ENCODE results near the gene MAPKBP1.

DNA sequence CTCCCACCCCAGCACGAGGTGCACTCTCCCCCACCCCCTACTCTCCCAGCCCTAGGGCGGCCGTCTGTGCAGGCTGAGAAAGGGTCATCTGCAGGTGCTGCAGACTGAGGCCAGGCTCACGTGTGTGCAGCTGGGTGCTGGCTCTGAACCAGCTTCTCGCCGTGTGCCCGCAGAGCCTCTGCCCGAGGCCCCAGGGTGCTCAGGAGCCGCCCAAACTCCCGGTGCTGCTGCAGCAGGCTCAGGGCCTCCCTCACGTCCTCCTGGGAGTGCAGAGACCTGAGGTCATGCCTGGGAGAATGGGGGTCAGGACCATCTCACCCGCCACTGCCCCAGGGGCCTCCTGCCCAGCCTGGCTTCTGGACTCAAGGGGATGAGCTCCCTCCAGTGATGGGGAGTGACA is 102.4 kb downstream of the MAPKBP1 start:
- TF ChIP-seq POLR2A (IDR thresholded peaks at IDR 0.05; ENCODE audit: low read length) (no peak), GATA1 (IDR thresholded peaks at IDR 0.05; ENCODE audit: low read depth, low read length) (no peak)

All from erythroblast (primary cell).